OCI-LY1 (cell line): ENCODE data around the gene NLGN3.

Experiments used
- EZH2 ChIP-seq: fragments of 200-600 bp; sonication (generic), shearing (Covaris generic); IDR thresholded peaks from 2 replicates; pipeline ENCODE4 v1.8.0; 2017; ENCODE audit warnings: borderline replicate concordance, mixed run types, mild to moderate bottlenecking, antibody characterized with exemption, low read length, moderate library complexity, mixed read lengths
- TF ChIP-seq, protein P1 (sequence below): fragments of 200-600 bp; sonication (generic), shearing (Covaris generic); IDR thresholded peaks from 2 replicates; pipeline ENCODE4 v1.5.1; 2017; ENCODE audit warnings: mild to moderate bottlenecking, antibody characterized with exemption, low read length, moderate library complexity, mixed read lengths

DNA sequence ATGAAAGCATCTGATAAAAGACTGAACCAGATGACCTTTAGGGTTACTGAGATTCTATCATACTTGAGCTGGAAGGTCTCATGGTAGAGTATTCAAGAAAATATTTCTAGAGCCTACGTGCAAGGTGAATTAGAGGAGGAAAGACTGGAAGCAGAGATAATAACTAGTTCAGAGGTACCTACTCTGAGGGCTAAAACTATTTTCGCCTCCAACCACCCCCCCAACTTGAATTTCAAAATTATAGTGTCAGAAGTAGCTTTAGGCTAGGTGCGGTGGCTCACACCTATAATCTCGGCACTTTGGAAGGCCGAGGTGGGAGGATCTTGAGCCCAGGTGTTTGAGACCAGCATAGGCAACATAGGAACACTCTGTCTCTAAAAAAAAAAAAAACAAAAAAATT, 30.9 kb downstream of the NLGN3 start:
- TF ChIP-seq, protein P1, sequence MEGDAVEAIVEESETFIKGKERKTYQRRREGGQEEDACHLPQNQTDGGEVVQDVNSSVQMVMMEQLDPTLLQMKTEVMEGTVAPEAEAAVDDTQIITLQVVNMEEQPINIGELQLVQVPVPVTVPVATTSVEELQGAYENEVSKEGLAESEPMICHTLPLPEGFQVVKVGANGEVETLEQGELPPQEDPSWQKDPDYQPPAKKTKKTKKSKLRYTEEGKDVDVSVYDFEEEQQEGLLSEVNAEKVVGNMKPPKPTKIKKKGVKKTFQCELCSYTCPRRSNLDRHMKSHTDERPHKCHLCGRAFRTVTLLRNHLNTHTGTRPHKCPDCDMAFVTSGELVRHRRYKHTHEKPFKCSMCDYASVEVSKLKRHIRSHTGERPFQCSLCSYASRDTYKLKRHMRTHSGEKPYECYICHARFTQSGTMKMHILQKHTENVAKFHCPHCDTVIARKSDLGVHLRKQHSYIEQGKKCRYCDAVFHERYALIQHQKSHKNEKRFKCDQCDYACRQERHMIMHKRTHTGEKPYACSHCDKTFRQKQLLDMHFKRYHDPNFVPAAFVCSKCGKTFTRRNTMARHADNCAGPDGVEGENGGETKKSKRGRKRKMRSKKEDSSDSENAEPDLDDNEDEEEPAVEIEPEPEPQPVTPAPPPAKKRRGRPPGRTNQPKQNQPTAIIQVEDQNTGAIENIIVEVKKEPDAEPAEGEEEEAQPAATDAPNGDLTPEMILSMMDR = no peak
- TF ChIP-seq EZH2 = no peak
